Measurements from ENCODE around the gene TIMM17A. TPM values are rescaled to one million over a fixed set of nuclear protein-coding genes. Genes with fewer than 3 reads are reported as not detected.
A peak's percentile ranks its signal among the peaks of the same experiment; 100 is the strongest.

TIMM17A gene
- total and polyA plus RNA-seq, 2 of the 4 experiments (the other 2 are of a cell fraction) = 80.4 to 87.3 TPM

GRCh38 chr1:201916649-201917249 is 38.6 kb upstream of the TIMM17A start:
- H4K91ac ChIP-seq (ENCODE audit: insufficient read depth, low read depth, low read length) = peak overlapping the region; percentile 99
- peaks cover 50% of the 10 kb centered on the region for H3K9me1 ChIP-seq (ENCODE audit: insufficient read depth, low read length)
- in situ Hi-C loops (cut with MboI; ENCODE audit: low sequenced_read_pairs) (no loop called here), dilution Hi-C loops (cut with HindIII; ENCODE audit: low sequenced_read_pairs, unreplicated experiment) (no loop called here), intact Hi-C loops (cut with micrococcal nuclease) (loop anchor here (2.0 kb wide), 2 partner anchors 20 to 30 kb away; partner anchors contain the start of gene LMOD1)
- peak overlapping the region; percentile 80 to 95 for H4K8ac ChIP-seq (ENCODE audit: low read depth in 2 of 2, low read length in 2 of 2)
- peak overlapping the region; percentile 98 for H3K4ac ChIP-seq (ENCODE audit: low read depth, low read length)
- BruUV-seq (replicated peaks) = no TSS peak
- H3K18ac ChIP-seq (ENCODE audit: low read depth, low read length) = peak overlapping the region; percentile 81
- DNase-seq = peak; percentile 94
- peak overlapping the region; percentile 94 for H2BK15ac ChIP-seq (ENCODE audit: low read depth, low read length)
- TF ChIP-seq CTCF (conservative IDR thresholded peaks at IDR 0.05; ENCODE audit: low read depth, low read length) = no peak
- no peak; the same call in 1 of the 2 replicates for TF ChIP-seq RAD21 (IDR thresholded peaks at IDR 0.05; ENCODE audit: low read length)
- no peak for TF ChIP-seq MXI1 (IDR thresholded peaks at IDR 0.05; ENCODE audit: borderline replicate concordance, low read depth, low read length)
- TF ChIP-seq CEBPB (IDR thresholded peaks at IDR 0.05; ENCODE audit: low read depth, low read length) = peak; percentile 97
- TF ChIP-seq RCOR1 (IDR thresholded peaks at IDR 0.05; ENCODE audit: insufficient replicate concordance, low read length) = peak; percentile 18
- peak; percentile 84 for TF ChIP-seq FOS (IDR thresholded peaks at IDR 0.05; ENCODE audit: low read depth, low read length)
- no peak for TF ChIP-seq RFX5 (IDR thresholded peaks at IDR 0.05; ENCODE audit: low read depth, low read length)
- TF ChIP-seq BHLHE40 (IDR thresholded peaks at IDR 0.05; ENCODE audit: low read depth, low read length) = peak; percentile 52
- TF ChIP-seq NFE2L2 (IDR thresholded peaks at IDR 0.05; ENCODE audit: low read depth, low read length) = 0 out of 2 replicates have a peak, but pooled peaks have one; percentile 2
- peak; percentile 54; the same call in 1 of the 2 replicates for TF ChIP-seq MAZ (IDR thresholded peaks at IDR 0.05; ENCODE audit: borderline replicate concordance, low read depth, low read length)
- peaks cover 15% of the 10 kb centered on the region for H3K36me3 ChIP-seq (ENCODE audit: control insufficient read depth, insufficient read depth, low read length)
- peak overlapping the region; percentile 71 for H2AFZ ChIP-seq (replicated peaks; ENCODE audit: low read length, poor library complexity)
- CTCF ChIA-PET = interaction anchor here (0.9 kb wide), 1 partner anchor 21 kb away, joined by 3 read pairs; no protein-coding TSS in a partner anchor
- peaks cover 48 to 76% of the 10 kb centered on the region in 2 experiments for H3K79me1 ChIP-seq (ENCODE audit: low read depth in 1 of 2, low read length in 2 of 2)
- H4K20me1 ChIP-seq (ENCODE audit: insufficient read depth, low read length) = peaks cover 5% of the 10 kb centered on the region; the same call in 1 of the 2 replicates
- peak overlapping the region; percentile 85 for H2AK9ac ChIP-seq (replicated peaks; ENCODE audit: low read depth, low read length, poor library complexity)
- peak overlapping the region; percentile 97 for H3K14ac ChIP-seq (replicated peaks; ENCODE audit: low read depth, low read length)
- peak overlapping the region; percentile 89 for H2BK5ac ChIP-seq (ENCODE audit: low read depth, low read length, poor library complexity, severe bottlenecking)
- H3K27ac ChIP-seq (ENCODE audit: insufficient read depth, low read length) = peak overlapping the region; percentile 87
- peak overlapping the region; percentile 96 for H2BK20ac ChIP-seq (ENCODE audit: low read depth, low read length)
- H3K4me1 ChIP-seq (ENCODE audit: control insufficient read depth, insufficient read depth, low read length) = peaks cover 43% of the 10 kb centered on the region
- peak overlapping the region; percentile 90 for H3K56ac ChIP-seq (ENCODE audit: extremely low read depth, insufficient read depth, low read length)
- ATAC-seq (ENCODE audit: low read depth) = peak; percentile 73
- H3K9me3 ChIP-seq (ENCODE audit: control insufficient read depth, insufficient read depth, low read length) = no peaks in the 10 kb centered on the region
- H3K9ac ChIP-seq (ENCODE audit: low read depth, low read length) = peak overlapping the region; percentile 25
- H3K27me3 ChIP-seq (ENCODE audit: control insufficient read depth, insufficient read depth, low read length) = no peaks in the 10 kb centered on the region
- H3K4me3 ChIP-seq (ENCODE audit: insufficient read depth, low read depth, low read length) = no peak overlapping the region
- peak overlapping the region; percentile 98 for H2BK120ac ChIP-seq (ENCODE audit: low read depth, low read length)
- 0% methylated on average over 3 of the region's 11 CpGs; no CpG with 5 or more reads in 1 of the 2 experiments for WGBS, 2 experiments (ENCODE audit: extremely low coverage in 2 of 2, insufficient read length in 1 of 2)
- H4K5ac ChIP-seq (ENCODE audit: low read depth, low read length) = peak overlapping the region; percentile 49
- POLR2A ChIA-PET (ENCODE audit: unreplicated experiment) = interaction anchor here (1.3 to 1.5 kb wide), 2 partner anchors 12 to 30 kb away, joined by 5 to 8 read pairs; partner anchors contain the start of gene LMOD1
- H3K23ac ChIP-seq (ENCODE audit: low read depth, low read length) = peak overlapping the region; percentile 98
- peak overlapping the region; percentile 99 for H2AK5ac ChIP-seq (ENCODE audit: low read depth, low read length)
- H3K4me2 ChIP-seq (ENCODE audit: low read depth, low read length) = peak overlapping the region; percentile 60

Measured in IMR-90 (cell line).